Karpas-422 (cell line): ENCODE results near the gene NRDC. TPM values are rescaled to one million over a fixed set of nuclear protein-coding genes. Genes with fewer than 3 reads are reported as not detected.
A peak's percentile ranks its signal among the peaks of the same experiment; 100 is the strongest.
"Not testable (repeated sequence)": the region's sequence is repeated elsewhere in the genome, so short reads cannot be mapped to it uniquely, and the experiment has no call there.

Experiments used
- DNase-seq: peaks from one replicate; pipeline ENCODE4 v3.0.0-alpha.2; 2015
- H2AFZ ChIP-seq: fragments of 200-600 bp; sonication (generic); 2 replicates; pipeline ENCODE4 v1.6.1; 2014; ENCODE audit warnings: antibody characterized with exemption, low read length, mixed read lengths
- H3K27ac ChIP-seq: fragments of 200-600 bp; sonication (generic); 2 replicates; pipeline ENCODE4 v1.5.1; 2014; ENCODE audit warnings: mild to moderate bottlenecking, low read length, moderate library complexity
- H3K27me3 ChIP-seq: fragments of 200-600 bp; sonication (generic); 2 replicates; pipeline ENCODE4 v1.6.1; 2014; ENCODE audit warnings: low read length, mixed read lengths
- H3K36me3 ChIP-seq: fragments of 200-600 bp; sonication (generic); 2 replicates; pipeline ENCODE4 v1.6.1; 2014; ENCODE audit warnings: low read length, mixed read lengths; ENCODE audit not compliant: insufficient read depth
- H3K4me1 ChIP-seq: fragments of 200-600 bp; sonication (generic); 2 replicates; pipeline ENCODE4 v1.6.1; 2014; ENCODE audit warnings: mild to moderate bottlenecking, low read length, mixed read lengths
- H3K4me2 ChIP-seq: fragments of 200-600 bp; sonication (generic); 2 replicates; pipeline ENCODE4 v1.6.1; 2014; ENCODE audit warnings: low read length, low read depth, mild to moderate bottlenecking; ENCODE audit not compliant: poor library complexity, severe bottlenecking
- H3K4me3 ChIP-seq: fragments of 200-600 bp; sonication (generic); 2 replicates; pipeline ENCODE4 v1.5.1; 2014; ENCODE audit warnings: mild to moderate bottlenecking, antibody characterized with exemption, low read length, mixed read lengths
- H3K79me2 ChIP-seq: fragments of 200-600 bp; sonication (generic); 2 replicates; pipeline ENCODE4 v1.6.1; 2014; ENCODE audit warnings: mild to moderate bottlenecking, low read length, mixed read lengths
- H3K9ac ChIP-seq: fragments of 200-600 bp; sonication (generic); 2 replicates; pipeline ENCODE4 v1.6.0; 2014; ENCODE audit warnings: low read length
- H3K9me2 ChIP-seq: fragments of 200-600 bp; sonication (generic), shearing (Covaris generic); replicated peaks from 2 replicates; pipeline ENCODE4 v1.6.0; 2014; ENCODE audit warnings: mild to moderate bottlenecking, low read length, moderate library complexity; ENCODE audit not compliant: insufficient read depth
- H3K9me3 ChIP-seq: fragments of 300-700, 200-600 bp; sonication (generic); 2 replicates; pipeline ENCODE4 v1.6.1; 2014; ENCODE audit warnings: low read length, mixed read lengths
- H4K20me1 ChIP-seq: fragments of 200-600 bp; sonication (generic); 2 replicates; pipeline ENCODE4 v1.6.1; 2014; ENCODE audit warnings: mild to moderate bottlenecking, antibody characterized with exemption, low read length, low read depth; ENCODE audit not compliant: insufficient read depth
- total RNA-seq: library from RNA; depleted of rRNA; stranded (reverse); fragments of >200 nt; shearing (Covaris generic); gene quantifications from 2 replicates; pipeline ENCODE4 v1.2.3, GENCODE V29; 2014; ENCODE audit warnings: low replicate concordance

The NRDC gene
- total RNA-seq, 1 experiment from 2014 or later: 140 TPM

DNA sequence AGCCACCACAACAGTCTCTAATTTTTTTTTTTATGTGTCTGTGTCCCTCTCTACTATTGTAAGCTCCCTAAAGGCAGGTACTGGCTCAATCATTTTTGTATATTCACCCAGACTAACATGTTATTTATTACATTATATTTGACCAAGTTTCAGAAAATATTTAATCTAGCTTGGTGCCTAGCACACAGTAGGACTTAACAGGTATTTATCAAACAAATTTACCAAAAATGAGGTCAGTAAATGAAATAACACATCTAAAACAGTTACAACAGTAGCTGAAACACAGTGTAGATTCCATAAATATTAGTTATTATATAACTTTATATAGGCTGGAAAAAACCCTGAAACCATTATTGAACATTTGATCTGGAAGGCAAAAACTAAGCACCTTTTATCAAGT lies 2.7 kb downstream of the NRDC start:
- Histone ChIP-seq H2AFZ (no peak overlapping the region), H4K20me1 (peaks cover 4% of the 10 kb centered on the region), H3K4me2 (peak overlapping the region; percentile 83), H3K9me3 (no peaks in the 10 kb centered on the region), H3K79me2 (peaks cover 75% of the 10 kb centered on the region), H3K9me2 (no peaks in the 10 kb centered on the region), H3K9ac (no peak overlapping the region), H3K27ac (no peak overlapping the region), H3K36me3 (peaks cover 18% of the 10 kb centered on the region; the same call in 1 of the 2 replicates), H3K4me3 (no peak overlapping the region; the same call in 1 of the 2 replicates), H3K4me1 (peaks cover 38% of the 10 kb centered on the region), H3K27me3 (no peaks in the 10 kb centered on the region)
- no peak for DNase-seq

DNA sequence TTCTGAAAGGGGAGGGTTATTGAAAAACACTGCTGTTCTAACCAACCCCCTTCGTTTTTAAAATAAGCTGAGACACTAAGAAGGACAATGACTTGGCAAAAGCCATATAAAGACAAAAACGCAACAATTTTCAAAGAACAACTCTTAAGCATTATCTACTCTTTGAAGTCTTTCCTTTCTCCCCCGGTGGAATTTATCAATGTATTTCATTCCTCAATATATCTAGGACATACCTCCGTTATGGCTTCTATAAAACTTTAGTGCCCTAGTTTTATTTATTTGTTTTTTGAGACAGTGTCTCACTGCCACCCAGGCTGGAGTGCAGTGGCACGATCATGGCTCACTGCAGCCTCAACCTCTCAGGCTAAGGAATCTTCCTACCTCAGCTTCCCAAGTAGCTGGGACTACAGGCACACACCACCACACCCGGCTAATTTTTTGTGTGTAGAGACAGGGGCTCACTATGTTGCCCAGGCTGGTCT lies 3.2 kb downstream of the NRDC start:
- Histone ChIP-seq H3K36me3 (peaks cover 18% of the 10 kb centered on the region; the same call in 1 of the 2 replicates), H3K79me2 (peaks cover 80% of the 10 kb centered on the region), H3K9ac (no peak overlapping the region), H3K4me3 (no peak overlapping the region), H3K27ac (no peak overlapping the region), H3K9me2 (no peaks in the 10 kb centered on the region), H3K9me3 (no peaks in the 10 kb centered on the region), H4K20me1 (peaks cover 4% of the 10 kb centered on the region), H3K4me2 (peak overlapping the region; percentile 83), H3K27me3 (no peaks in the 10 kb centered on the region), H2AFZ (no peak overlapping the region), H3K4me1 (peaks cover 38% of the 10 kb centered on the region)
- no peak for DNase-seq

DNA sequence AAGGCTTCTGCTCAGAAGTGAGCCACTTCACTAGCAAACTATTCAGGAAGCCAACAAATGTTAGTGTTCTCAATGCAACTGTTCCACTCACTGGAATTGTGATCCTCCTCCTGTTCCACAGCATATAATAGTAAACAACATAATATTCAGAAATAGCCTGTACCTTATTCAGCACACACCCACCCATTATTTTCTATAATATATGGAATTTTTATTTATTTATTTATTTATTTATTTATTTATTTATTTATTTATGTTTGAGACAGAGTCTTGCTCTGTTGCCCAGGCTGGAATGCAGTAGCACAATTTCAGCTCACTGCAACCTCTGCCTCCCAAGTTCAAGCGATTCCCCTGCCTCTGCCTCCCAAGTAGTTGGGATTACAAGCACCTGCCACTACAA lies 5.3 kb downstream of the NRDC start:
- not testable (repeated sequence) for H3K9me3 ChIP-seq, H2AFZ ChIP-seq, H3K27ac ChIP-seq, H3K4me3 ChIP-seq, H3K9ac ChIP-seq, DNase-seq, H3K4me2 ChIP-seq, H3K27me3 ChIP-seq, H3K9me2 ChIP-seq, H4K20me1 ChIP-seq
- Histone ChIP-seq H3K36me3 (peaks cover 18% of the 10 kb centered on the region; the same call in 1 of the 2 replicates), H3K4me1 (peaks cover 27% of the 10 kb centered on the region), H3K79me2 (peaks cover 98% of the 10 kb centered on the region)

DNA sequence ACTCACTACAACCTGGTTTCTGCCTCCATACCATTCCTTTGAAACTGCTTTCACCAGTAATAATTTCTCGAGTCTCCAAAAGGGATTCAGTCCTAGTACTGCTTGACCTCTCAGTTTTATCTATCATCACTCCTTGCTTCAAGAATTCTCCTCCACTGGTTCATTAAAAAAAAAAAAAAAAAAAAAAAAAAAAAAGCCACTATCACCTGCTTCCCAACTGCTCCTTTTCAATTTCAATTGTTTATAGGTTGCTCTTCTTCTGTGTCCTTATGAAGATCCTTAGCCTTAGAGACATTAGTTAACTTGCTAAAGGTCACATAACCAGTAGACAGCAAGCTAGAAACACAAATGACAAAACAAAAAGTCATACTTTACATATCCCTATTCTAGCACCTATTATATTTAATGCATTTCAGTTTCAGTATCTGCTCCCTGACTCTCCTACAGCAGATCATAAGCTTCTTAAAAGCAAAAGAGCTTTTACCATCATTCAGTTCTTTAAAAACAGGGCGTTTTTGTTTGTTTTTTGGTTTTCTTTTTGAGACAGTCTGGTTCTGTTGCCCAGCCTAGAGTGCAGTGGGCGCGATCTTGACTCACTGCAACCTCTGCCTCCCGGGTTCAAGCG lies 7.1 kb downstream of the NRDC start:
- peaks cover 4% of the 10 kb centered on the region for H4K20me1 ChIP-seq
- H2AFZ ChIP-seq: no peak overlapping the region
- no peaks in the 10 kb centered on the region for H3K9me3 ChIP-seq
- no peak overlapping the region for H3K27ac ChIP-seq
- no peaks in the 10 kb centered on the region for H3K9me2 ChIP-seq
- no peak overlapping the region for H3K4me3 ChIP-seq
- no peak overlapping the region for H3K4me2 ChIP-seq
- H3K9ac ChIP-seq: no peak overlapping the region
- peaks cover 29% of the 10 kb centered on the region for H3K4me1 ChIP-seq
- DNase-seq: no peak
- peaks cover 15% of the 10 kb centered on the region; the same call in 1 of the 2 replicates for H3K36me3 ChIP-seq
- H3K79me2 ChIP-seq: peaks cover 98% of the 10 kb centered on the region
- no peaks in the 10 kb centered on the region for H3K27me3 ChIP-seq

DNA sequence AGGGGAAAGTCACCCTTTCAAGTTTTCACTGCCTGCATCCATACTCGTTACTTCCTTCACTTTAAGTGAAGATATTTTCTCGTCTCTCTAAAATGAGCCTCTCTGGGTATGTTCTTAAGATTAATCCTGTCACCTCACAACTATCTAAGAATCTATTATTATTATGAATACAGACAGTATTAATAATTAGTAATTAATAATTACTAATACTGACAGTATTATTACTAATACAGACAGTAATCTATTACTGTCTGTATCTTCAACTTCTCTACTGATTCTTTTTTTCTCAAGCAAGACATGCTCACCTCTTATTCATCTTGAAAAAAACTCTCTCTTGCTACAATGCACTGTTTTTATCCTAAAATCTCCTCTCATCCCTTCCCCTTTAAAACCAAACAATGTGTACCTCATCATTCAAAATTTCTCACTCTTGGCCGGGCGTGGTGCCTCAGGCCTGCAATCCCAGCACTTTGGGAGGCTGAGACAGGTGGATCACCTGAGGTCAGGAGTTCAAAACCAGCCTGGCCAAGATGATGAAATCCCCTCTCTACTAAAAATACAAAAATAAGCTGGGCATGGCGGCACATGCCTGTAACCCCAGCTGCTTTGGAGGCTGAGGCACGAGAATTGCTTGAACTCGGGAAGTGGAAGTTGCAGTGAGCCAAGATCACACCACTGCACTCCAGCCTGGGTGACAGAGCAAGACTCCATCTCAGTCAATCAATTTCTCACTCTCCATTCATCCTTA lies 7.8 kb downstream of the NRDC start:
- H3K27me3 ChIP-seq: no peaks in the 10 kb centered on the region
- no peak overlapping the region for H2AFZ ChIP-seq
- H3K27ac ChIP-seq: no peak overlapping the region
- H3K36me3 ChIP-seq: peaks cover 11% of the 10 kb centered on the region; the same call in 1 of the 2 replicates
- no peak overlapping the region for H3K9ac ChIP-seq
- no peak for DNase-seq
- no peak overlapping the region for H3K4me2 ChIP-seq
- H4K20me1 ChIP-seq: peaks cover 4% of the 10 kb centered on the region; the same call in 1 of the 2 replicates
- peaks cover 98% of the 10 kb centered on the region for H3K79me2 ChIP-seq
- no peaks in the 10 kb centered on the region for H3K9me2 ChIP-seq
- H3K4me3 ChIP-seq: no peak overlapping the region
- H3K9me3 ChIP-seq: no peaks in the 10 kb centered on the region
- H3K4me1 ChIP-seq: peaks cover 25% of the 10 kb centered on the region

DNA sequence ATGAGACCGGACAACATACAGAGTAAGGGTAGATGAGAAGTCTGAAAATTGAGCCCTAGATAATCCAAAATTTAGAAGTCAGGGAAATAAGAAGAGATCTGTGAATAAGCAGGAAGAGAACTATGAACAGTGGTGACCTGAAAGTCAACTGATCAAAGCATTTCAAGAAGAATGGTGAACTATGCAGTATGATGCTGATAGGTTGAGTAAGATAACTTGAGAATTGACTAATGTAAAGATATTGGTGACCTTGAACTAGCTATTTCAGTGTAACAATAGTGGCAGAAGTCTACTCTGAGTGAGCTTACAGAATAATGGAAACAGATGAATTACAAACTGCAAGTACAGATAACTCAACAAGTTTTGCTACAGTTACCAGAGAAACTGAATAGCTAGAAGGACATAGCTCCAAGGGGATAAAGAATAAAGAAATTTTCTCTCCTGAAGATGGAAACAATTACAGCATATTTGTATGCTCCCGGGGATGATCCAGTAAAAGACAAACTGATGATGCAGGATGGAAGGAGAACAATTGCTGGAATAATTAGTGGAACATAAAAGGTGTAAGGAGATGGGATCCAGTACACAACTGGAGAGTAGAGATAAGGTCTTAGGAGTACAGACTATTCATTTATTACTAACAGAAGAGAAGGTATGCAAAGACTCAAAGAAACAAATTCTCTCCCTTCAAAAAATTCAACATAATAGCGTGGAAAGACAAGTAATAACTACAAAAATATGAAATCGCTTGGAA lies 10.9 kb downstream of the NRDC start:
- peaks cover 34% of the 10 kb centered on the region for H3K4me1 ChIP-seq
- no peaks in the 10 kb centered on the region for H3K9me2 ChIP-seq
- no peaks in the 10 kb centered on the region for H4K20me1 ChIP-seq
- no peaks in the 10 kb centered on the region for H3K36me3 ChIP-seq
- no peak overlapping the region for H3K4me3 ChIP-seq
- no peak for DNase-seq
- no peak overlapping the region for H2AFZ ChIP-seq
- no peaks in the 10 kb centered on the region for H3K27me3 ChIP-seq
- no peaks in the 10 kb centered on the region for H3K9me3 ChIP-seq
- H3K27ac ChIP-seq: no peak overlapping the region
- H3K4me2 ChIP-seq: no peak overlapping the region
- no peak overlapping the region for H3K9ac ChIP-seq
- peaks cover 100% of the 10 kb centered on the region for H3K79me2 ChIP-seq

DNA sequence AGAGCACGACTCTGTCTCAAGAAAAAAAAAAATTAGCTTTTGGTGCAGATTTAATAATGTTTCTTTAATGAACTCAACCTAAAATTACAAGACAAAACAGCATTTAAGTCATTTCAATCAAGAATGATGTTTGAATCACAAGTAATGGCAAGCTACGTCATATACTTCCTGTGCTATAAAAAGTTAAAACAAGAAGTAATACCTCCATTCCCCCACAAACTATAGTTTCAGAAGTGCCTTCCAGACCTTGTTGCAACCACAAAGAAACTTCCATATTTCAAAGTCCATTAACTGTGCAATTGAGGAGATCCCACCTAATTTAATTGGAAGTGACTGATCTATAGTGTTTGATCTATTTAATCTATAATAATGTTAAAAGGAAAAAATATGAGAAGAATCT lies 15.1 kb downstream of the NRDC start:
- Histone ChIP-seq H3K4me2 (peak overlapping the region; percentile 36), H3K36me3 (no peaks in the 10 kb centered on the region), H3K9ac (no peak overlapping the region), H3K79me2 (peaks cover 97% of the 10 kb centered on the region), H2AFZ (no peak overlapping the region), H3K4me1 (peaks cover 34% of the 10 kb centered on the region), H4K20me1 (no peaks in the 10 kb centered on the region), H3K9me2 (no peaks in the 10 kb centered on the region), H3K4me3 (no peak overlapping the region), H3K27me3 (no peaks in the 10 kb centered on the region), H3K9me3 (no peaks in the 10 kb centered on the region), H3K27ac (peak overlapping the region; percentile 36; the same call in 1 of the 2 replicates)
- peak; percentile 74 for DNase-seq

DNA sequence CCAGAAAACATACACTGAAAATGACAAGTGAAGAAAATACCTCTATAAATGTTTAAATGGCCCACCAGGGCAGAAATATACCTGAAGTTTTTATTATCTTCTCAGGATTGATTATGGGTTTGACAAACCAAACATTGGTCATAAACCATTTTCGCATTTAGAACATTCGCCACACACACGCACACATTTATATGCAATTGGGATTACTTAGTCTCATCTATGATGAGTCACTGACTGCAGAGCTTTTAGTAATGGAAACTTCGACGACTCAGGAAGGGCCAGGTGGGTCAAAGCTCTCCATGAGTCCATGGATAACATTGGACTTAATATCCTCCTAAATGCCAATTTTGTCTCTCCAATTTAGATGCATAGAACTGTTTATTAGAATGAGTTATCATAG lies 16.9 kb downstream of the NRDC start:
- no peak for DNase-seq
- H3K4me3 ChIP-seq: no peak overlapping the region
- H4K20me1 ChIP-seq: no peaks in the 10 kb centered on the region
- peaks cover 97% of the 10 kb centered on the region for H3K79me2 ChIP-seq
- H2AFZ ChIP-seq: no peak overlapping the region
- H3K27me3 ChIP-seq: no peaks in the 10 kb centered on the region
- no peak overlapping the region for H3K4me2 ChIP-seq
- peaks cover 22% of the 10 kb centered on the region for H3K4me1 ChIP-seq
- no peak overlapping the region for H3K27ac ChIP-seq
- H3K9ac ChIP-seq: no peak overlapping the region
- no peaks in the 10 kb centered on the region for H3K9me3 ChIP-seq
- H3K9me2 ChIP-seq: no peaks in the 10 kb centered on the region
- H3K36me3 ChIP-seq: 0 out of 2 replicates have a peak, but pooled peaks cover 3% of the 10 kb centered on the region
